Activated CD4-positive, alpha-beta memory T cell treated with anti-CD3 and anti-CD28 coated beads for 36 hours (primary cell): ENCODE results near the gene RGS13. TPM values are rescaled to one million over a fixed set of nuclear protein-coding genes. Genes with fewer than 3 reads are reported as not detected.

Source experiments
- CTCF ChIA-PET: fragments of 350-600 bp; sonication (Branson Sonifier 250); formaldehyde crosslinking; loops from one replicate; lab custom pipeline; 2021; ENCODE audit warnings: antibody characterized with exemption, inconsistent platforms; lab: Charles Lee
- POLR2A ChIA-PET: fragments of 350-600 bp; sonication (Branson Sonifier 250); formaldehyde crosslinking; loops from one replicate; lab custom pipeline; 2021; ENCODE audit warnings: antibody characterized with exemption; lab: Charles Lee
- DNase-seq: peaks from one replicate; pipeline ENCODE4 v3.0.0-alpha.2; 2020
- H3K27ac Mint-ChIP-seq: one replicate; pipeline ENCODE4 v1.8.0; 2021; ENCODE audit warnings: mixed read lengths
- H3K27me3 Mint-ChIP-seq: one replicate; pipeline ENCODE4 v1.8.0; 2021; ENCODE audit warnings: mixed read lengths
- H3K36me3 Mint-ChIP-seq: one replicate; pipeline ENCODE4 v1.8.0; 2021; ENCODE audit warnings: mixed read lengths
- H3K4me1 Mint-ChIP-seq: one replicate; pipeline ENCODE4 v1.8.0; 2021; ENCODE audit warnings: low read depth, mixed read lengths
- H3K4me3 Mint-ChIP-seq: one replicate; pipeline ENCODE4 v1.8.0; 2021; ENCODE audit warnings: mild to moderate bottlenecking, mixed read lengths
- H3K9me3 Mint-ChIP-seq: one replicate; pipeline ENCODE4 v1.8.0; 2021; ENCODE audit warnings: mixed read lengths
- intact Hi-C: fragments of 100-400 bp; cut with micrococcal nuclease; formaldehyde crosslinking; loops from one replicate; pipeline ENCODE4 v1.15.1; 2023
- total RNA-seq, 2 experiments: library from RNA; stranded (reverse); gene quantifications; one replicate each; pipeline ENCODE4 v1.2.3, GENCODE V29; 2021

RGS13 gene
- total RNA-seq, 2 experiments from 2014 or later: not detected

DNA sequence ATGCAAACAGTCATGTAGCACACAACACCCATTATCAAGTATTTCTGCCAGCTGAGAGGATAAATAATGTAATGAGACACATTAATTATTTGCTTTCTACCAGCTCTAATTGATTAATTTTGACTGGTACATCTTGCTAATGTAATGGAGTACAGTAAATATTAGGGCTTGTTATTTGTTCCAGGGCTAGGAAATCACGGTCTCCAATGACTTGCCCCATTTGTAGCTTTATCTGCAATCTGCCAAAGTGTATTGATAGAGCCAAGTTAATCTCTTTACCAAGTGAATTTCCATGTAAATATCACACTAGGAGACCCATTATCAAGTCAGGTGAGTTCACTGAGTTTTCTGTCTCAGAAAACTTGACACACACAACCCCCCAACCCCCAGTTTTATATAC, 55.1 kb downstream of the RGS13 start:
- ChIA-PET POLR2A (no interaction called here), CTCF (no interaction called here)

DNA sequence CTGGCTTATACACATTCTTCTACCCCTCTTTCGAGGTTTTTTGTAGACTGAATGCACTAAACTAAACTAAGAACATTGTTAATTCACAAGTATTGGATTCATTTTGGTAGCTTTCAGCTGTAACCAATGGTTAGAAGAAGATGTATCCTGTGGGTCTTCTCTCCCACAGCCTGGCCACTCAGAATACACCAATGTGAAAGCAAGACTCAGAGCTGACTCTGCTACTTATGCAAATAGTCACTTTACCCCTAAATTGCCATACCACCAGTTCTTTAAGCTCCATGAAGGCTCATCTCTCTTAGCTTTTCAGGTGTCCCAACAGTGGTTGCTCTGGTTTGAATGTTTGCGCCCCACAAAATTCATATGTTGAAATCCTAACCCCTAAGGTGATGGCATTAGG, 60.1 kb downstream of the RGS13 start:
- no peak for DNase-seq
- peaks cover 2% of the 10 kb centered on the region for H3K4me1 Mint-ChIP-seq
- H3K36me3 Mint-ChIP-seq: no peaks in the 10 kb centered on the region
- H3K27me3 Mint-ChIP-seq: peaks cover 7% of the 10 kb centered on the region
- H3K4me3 Mint-ChIP-seq: no peak overlapping the region
- intact Hi-C loops: no loop called here
- H3K27ac Mint-ChIP-seq: no peak overlapping the region
- CTCF ChIA-PET: no interaction called here
- peaks cover 3% of the 10 kb centered on the region for H3K9me3 Mint-ChIP-seq
- POLR2A ChIA-PET: no interaction called here

More for the DNA sequence above, 55.1 kb downstream of the RGS13 start:
- Mint-ChIP-seq H3K27me3 (peaks cover 17% of the 10 kb centered on the region), H3K9me3 (peaks cover 6% of the 10 kb centered on the region), H3K4me3 (no peak overlapping the region), H3K4me1 (no peaks in the 10 kb centered on the region), H3K36me3 (no peaks in the 10 kb centered on the region), H3K27ac (no peak overlapping the region)
- intact Hi-C loops: no loop called here
- DNase-seq: no peak

DNA sequence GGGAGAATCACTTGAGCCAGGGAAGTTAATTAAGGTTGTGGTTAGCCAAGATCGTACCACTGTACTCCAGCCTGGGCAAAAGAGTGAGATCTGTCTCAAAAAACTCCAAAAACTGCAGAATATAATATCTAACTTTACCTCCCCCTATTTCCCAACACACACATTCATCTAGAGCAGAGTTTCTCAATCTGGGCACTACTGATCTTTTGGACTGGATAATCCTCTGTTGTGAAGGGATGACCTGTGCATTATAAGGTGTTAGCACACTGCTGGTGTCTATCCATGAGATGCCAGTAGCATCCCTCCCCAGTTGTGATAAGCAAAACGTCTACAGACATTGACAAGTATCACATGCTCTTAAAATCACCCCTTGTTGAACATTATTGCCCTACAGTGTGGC, 61.8 kb downstream of the RGS13 start:
- no peak overlapping the region for H3K27ac Mint-ChIP-seq
- POLR2A ChIA-PET: no interaction called here
- CTCF ChIA-PET: no interaction called here
- intact Hi-C loops: no loop called here
- peaks cover 1% of the 10 kb centered on the region for H3K9me3 Mint-ChIP-seq
- H3K4me1 Mint-ChIP-seq: peaks cover 12% of the 10 kb centered on the region
- no peak for DNase-seq
- no peaks in the 10 kb centered on the region for H3K36me3 Mint-ChIP-seq
- H3K27me3 Mint-ChIP-seq: peaks cover 7% of the 10 kb centered on the region
- no peak overlapping the region for H3K4me3 Mint-ChIP-seq

DNA sequence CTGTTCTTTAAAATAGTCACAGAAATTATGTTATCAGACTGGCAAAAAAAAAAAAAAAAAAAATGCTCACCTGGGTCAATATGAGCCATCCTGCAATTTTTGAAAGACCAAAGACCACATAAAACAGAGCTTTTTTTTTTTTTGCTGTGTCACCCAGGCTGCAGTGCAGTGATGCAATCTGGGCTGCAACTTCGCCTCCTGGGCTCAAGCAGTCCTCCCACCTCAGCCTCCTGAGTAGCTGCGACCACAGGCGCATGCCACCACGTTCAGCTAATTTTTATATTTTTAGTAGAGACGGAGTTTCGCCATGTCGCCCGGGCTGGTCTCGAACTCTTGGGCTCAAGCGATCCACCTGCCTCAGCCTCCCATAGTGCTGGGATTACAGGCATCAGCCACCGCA, 62.8 kb downstream of the RGS13 start:
- no peak overlapping the region for H3K4me3 Mint-ChIP-seq
- CTCF ChIA-PET: no interaction called here
- POLR2A ChIA-PET: no interaction called here
- H3K27ac Mint-ChIP-seq: no peak overlapping the region
- intact Hi-C loops: no loop called here
- peaks cover 17% of the 10 kb centered on the region for H3K4me1 Mint-ChIP-seq
- no peaks in the 10 kb centered on the region for H3K9me3 Mint-ChIP-seq
- H3K27me3 Mint-ChIP-seq: peaks cover 7% of the 10 kb centered on the region
- DNase-seq: no peak
- H3K36me3 Mint-ChIP-seq: no peaks in the 10 kb centered on the region

DNA sequence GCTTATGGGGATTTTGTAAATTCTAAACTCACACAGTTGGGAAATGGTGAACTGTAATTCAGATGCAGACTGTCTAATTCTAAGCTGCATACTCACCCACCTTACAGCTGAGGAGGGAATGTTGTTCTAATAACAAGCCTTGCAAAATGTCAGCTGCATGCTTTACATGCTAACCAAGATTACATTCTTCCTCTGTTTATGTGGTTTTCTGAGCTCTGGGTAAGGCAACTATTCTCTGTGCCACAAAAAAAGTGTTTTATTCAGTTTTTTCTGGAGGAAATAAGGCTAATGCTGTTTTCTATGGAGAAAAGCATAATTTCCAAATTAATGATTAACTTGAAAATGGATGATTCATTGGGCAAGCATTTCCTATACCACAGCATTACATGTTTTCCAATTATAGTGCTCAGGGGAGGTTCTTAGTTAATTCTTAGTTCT, 64.9 kb downstream of the RGS13 start:
- no peaks in the 10 kb centered on the region for H3K27me3 Mint-ChIP-seq
- no peaks in the 10 kb centered on the region for H3K36me3 Mint-ChIP-seq
- no peak overlapping the region for H3K27ac Mint-ChIP-seq
- H3K9me3 Mint-ChIP-seq: no peaks in the 10 kb centered on the region
- H3K4me3 Mint-ChIP-seq: no peak overlapping the region
- DNase-seq: no peak
- ChIA-PET CTCF (interaction anchor here (0.7 kb wide), 1 partner anchor 126 kb away, joined by 3 read pairs; no protein-coding TSS in a partner anchor), POLR2A (no interaction called here)
- H3K4me1 Mint-ChIP-seq: peaks cover 23% of the 10 kb centered on the region
- intact Hi-C loops: loop anchor here (5.0 kb wide), 1 partner anchor 106 kb away; the partner anchor contains the start of gene RGS2

DNA sequence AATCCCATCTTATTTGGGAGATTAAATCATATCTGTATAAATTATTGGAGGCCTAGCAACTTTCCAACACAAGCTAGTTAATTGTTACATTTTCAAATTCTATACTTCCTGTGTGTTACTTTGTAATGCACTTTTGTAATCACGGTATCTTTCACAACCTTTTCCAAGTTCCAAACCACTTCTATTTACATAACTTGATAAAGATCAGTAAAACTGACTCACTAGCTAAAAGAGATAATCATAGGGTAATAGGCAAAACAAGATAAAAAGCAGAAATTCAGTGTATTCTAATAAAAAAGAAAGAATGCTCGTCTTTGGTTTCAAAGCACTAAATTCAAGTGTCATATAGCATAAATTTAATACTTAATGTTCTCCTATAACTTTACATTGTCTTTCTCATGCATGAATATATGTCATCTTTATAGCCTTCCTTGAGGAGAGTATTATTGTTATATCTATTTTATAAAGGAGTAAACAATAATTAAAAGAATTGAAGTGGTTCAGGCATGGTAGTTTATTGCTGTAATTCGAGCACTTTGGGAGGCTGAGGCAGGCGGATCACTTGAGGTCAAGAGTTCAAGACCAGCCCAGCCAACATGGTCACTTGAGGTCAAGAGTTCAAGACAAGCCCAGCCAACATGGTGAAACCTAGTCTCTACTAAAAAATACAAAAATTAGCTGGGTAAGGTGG, 66.4 kb downstream of the RGS13 start:
- intact Hi-C loops: loop anchor here (2.0 to 5.0 kb wide), 2 partner anchors 105 to 186 kb away; partner anchors contain the start of gene RGS2
- no peaks in the 10 kb centered on the region for H3K27me3 Mint-ChIP-seq
- no peak overlapping the region for H3K4me3 Mint-ChIP-seq
- CTCF ChIA-PET: no interaction called here
- peaks cover 23% of the 10 kb centered on the region for H3K4me1 Mint-ChIP-seq
- H3K9me3 Mint-ChIP-seq: no peaks in the 10 kb centered on the region
- POLR2A ChIA-PET: no interaction called here
- DNase-seq: no peak
- H3K27ac Mint-ChIP-seq: no peak overlapping the region
- no peaks in the 10 kb centered on the region for H3K36me3 Mint-ChIP-seq

DNA sequence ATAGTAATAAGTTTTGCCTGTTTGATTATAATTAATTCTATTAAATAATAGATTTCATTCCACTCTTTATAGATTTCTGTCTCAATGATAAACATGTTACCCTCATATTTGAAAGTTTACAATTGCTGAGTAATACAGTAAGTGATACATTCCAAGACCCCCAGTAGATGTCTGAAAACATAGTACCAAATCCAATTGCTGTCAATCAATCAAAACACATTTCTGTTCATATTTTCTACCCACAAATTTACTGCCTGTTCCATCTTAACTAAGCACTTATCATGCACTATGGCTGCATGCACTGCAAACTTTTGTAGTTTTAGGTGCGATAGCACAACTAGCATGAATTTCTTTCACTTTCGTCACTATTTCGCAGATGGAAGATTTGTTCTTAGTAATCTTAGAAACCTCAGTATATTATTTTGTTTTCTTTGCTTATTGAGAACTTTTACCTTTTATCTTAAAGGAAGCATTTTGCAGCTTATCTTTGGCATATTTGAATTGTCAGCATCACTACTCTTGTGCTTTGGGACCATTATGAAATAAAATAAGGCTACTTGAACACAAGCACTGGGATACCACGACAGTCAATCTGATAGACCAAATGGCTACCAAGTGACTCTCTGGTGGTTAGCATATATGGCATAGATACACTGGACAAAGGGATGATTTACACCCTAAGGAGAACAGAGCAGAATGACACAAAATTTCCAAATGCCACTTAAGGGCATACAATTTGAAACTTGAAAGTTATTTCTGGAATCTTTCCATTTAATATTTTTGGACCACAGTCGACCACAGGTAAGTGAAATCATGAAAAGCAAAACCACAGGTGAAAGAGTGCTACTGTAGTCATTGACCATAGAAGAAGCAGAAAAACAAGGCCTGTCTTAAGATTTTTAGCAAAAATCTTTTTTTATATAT, 67.6 kb downstream of the RGS13 start:
- POLR2A ChIA-PET: no interaction called here
- H3K4me1 Mint-ChIP-seq: peaks cover 23% of the 10 kb centered on the region
- H3K27ac Mint-ChIP-seq: no peak overlapping the region
- DNase-seq: no peak
- CTCF ChIA-PET: no interaction called here
- no peaks in the 10 kb centered on the region for H3K9me3 Mint-ChIP-seq
- intact Hi-C loops: loop anchor here (1.0 to 5.0 kb wide), 4 partner anchors 49 to 187 kb away; partner anchors contain the start of gene RGS2
- H3K27me3 Mint-ChIP-seq: no peaks in the 10 kb centered on the region
- H3K4me3 Mint-ChIP-seq: no peak overlapping the region
- H3K36me3 Mint-ChIP-seq: no peaks in the 10 kb centered on the region

DNA sequence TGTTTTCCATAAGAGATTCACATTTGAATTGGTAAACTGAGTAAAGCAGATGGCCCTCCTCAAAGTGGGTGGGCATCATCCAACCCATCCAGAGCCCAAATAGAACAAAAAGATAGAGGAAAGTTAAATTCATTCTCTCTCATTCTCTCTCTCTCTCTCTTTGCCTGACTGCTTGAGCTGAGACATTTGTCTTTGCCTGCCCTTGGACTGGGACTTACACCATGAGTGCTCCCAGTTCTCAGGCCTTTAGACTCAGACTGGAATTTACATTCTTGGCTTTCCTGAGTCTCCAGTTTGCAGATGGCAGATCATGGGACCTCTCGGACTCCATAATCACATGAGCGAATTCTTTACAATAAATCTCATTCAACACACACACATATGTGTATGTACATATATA, 69.6 kb downstream of the RGS13 start:
- POLR2A ChIA-PET: no interaction called here
- Mint-ChIP-seq H3K27me3 (no peaks in the 10 kb centered on the region), H3K4me3 (no peak overlapping the region), H3K4me1 (peaks cover 23% of the 10 kb centered on the region), H3K9me3 (no peaks in the 10 kb centered on the region), H3K27ac (no peak overlapping the region), H3K36me3 (no peaks in the 10 kb centered on the region)
- no peak for DNase-seq
- CTCF ChIA-PET: no interaction called here
- intact Hi-C loops: no loop called here

DNA sequence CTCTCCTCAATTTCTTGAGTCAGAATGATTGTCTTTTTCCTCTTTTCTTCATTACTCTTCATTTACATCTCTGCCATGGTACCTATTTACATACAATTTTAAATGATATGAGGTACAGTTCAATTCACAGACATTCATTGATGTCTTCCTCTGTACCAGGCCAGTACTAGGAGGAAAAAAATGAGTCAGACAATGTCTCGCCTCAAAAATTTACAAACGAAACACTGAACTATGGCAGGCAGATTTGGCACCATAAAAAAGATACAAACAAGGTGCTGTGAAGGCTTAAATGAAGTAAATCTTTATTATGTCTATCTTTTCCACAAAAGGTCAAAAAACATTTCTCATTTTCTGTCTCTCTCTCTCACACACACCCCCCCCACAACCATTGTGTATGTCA, 71.0 kb downstream of the RGS13 start:
- no peak for DNase-seq
- Mint-ChIP-seq H3K27me3 (peaks cover 2% of the 10 kb centered on the region), H3K4me1 (peaks cover 16% of the 10 kb centered on the region), H3K36me3 (no peaks in the 10 kb centered on the region), H3K4me3 (no peak overlapping the region), H3K27ac (no peak overlapping the region), H3K9me3 (no peaks in the 10 kb centered on the region)
- CTCF ChIA-PET: no interaction called here
- POLR2A ChIA-PET: no interaction called here
- intact Hi-C loops: no loop called here

DNA sequence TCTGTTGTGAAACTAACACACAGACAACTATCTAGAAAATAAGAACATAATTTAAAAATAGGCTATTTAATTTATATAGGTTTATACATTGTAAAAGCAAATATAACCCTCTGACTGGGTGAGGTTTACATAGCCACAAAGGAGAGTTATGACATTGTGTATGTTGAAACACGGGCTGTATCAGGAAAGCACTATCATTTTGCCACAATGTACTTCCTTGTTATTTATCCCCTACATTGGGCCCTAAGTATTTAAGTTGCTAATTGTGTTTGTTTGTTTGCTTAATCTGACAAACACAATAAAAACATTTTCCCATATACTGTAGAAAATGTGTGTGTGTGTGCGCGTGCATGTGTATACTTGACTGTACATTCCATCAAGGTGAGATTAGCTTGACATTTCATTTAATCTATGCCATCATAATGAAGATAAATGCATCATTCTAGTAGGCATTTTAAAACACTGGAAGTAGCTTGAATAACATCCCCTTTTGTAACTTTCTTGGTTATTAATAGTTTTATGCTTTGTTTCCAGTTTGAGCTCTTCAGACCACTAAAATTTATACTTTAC, 72.1 kb downstream of the RGS13 start:
- POLR2A ChIA-PET: no interaction called here
- H3K9me3 Mint-ChIP-seq: no peaks in the 10 kb centered on the region
- no peak for DNase-seq
- no peak overlapping the region for H3K4me3 Mint-ChIP-seq
- no peak overlapping the region for H3K27ac Mint-ChIP-seq
- peaks cover 2% of the 10 kb centered on the region for H3K27me3 Mint-ChIP-seq
- intact Hi-C loops: no loop called here
- no peaks in the 10 kb centered on the region for H3K36me3 Mint-ChIP-seq
- CTCF ChIA-PET: no interaction called here
- peaks cover 12% of the 10 kb centered on the region for H3K4me1 Mint-ChIP-seq

DNA sequence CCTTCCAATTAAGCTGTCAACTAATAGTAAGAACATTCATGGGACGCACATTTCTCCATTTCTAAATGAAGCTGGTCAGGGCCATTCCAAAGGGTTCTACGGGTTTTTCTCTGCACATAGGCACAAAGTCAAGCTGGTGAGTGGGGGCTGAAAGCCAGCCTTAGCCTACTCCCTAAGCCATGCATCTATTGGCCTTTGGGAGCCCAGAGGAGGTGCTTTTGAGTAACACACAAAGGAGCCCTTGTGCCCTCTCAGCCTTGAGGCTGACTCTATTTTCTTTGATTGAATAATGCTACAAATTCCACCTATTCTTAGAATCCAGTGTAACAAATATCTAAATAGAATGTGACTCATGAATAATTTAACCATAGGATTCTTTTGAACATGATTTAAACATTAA, 73.6 kb downstream of the RGS13 start:
- ChIA-PET POLR2A (no interaction called here), CTCF (no interaction called here)
- no peak for DNase-seq
- Mint-ChIP-seq H3K9me3 (no peaks in the 10 kb centered on the region), H3K4me1 (no peaks in the 10 kb centered on the region), H3K36me3 (no peaks in the 10 kb centered on the region), H3K4me3 (no peak overlapping the region), H3K27ac (no peak overlapping the region), H3K27me3 (peaks cover 2% of the 10 kb centered on the region)
- intact Hi-C loops: no loop called here
